GM19240 (cell line): Measurements from ENCODE around the gene PKIB.
"Not testable (repeated sequence)": the region's sequence is repeated elsewhere in the genome, so short reads cannot be mapped to it uniquely, and the experiment has no call there.

Source experiments
- DNase-seq: peaks from one replicate; pipeline ENCODE4 v3.0.0; 2011; ENCODE audit warnings: low spot score; ENCODE audit not compliant: insufficient read length

PKIB gene

GRCh38 chr6:122609881-122610689, at the start of gene PKIB:
Gene PKIB, plus strand, starts transcription at chr6:122610405. Its CDS starts 107,390 bp downstream, at chr6:122717795.
- peak; percentile 23 for DNase-seq

GRCh38 chr6:122563364-122564052, 46.7 kb upstream of the PKIB start:
- no peak for DNase-seq

- DNase-seq, result no peak
Observed at GRCh38 chr6:122564230-122564629, 46.0 kb upstream of the PKIB start.

GRCh38 chr6:122565708-122566107, 44.5 kb upstream of the PKIB start:
- no peak for DNase-seq

GRCh38 chr6:122567034-122567433, 43.2 kb upstream of the PKIB start:
- no peak for DNase-seq

GRCh38 chr6:122568350-122568749, 41.9 kb upstream of the PKIB start:
- no peak for DNase-seq

GRCh38 chr6:122568797-122569221, 41.4 kb upstream of the PKIB start:
- DNase-seq, result no peak

- no peak for DNase-seq
Observed at GRCh38 chr6:122569230-122569771, 40.9 kb upstream of the PKIB start.

GRCh38 chr6:122571888-122572287, 38.3 kb upstream of the PKIB start:
- no peak for DNase-seq

- no peak for DNase-seq
Observed at GRCh38 chr6:122576888-122577287, 33.3 kb upstream of the PKIB start.

GRCh38 chr6:122578961-122579360, 31.2 kb upstream of the PKIB start:
- DNase-seq, result no peak

- no peak for DNase-seq
Observed at GRCh38 chr6:122580737-122581136, 29.5 kb upstream of the PKIB start.

- DNase-seq, result no peak
Observed at GRCh38 chr6:122589115-122589514, 21.1 kb upstream of the PKIB start.

- DNase-seq, result not testable (repeated sequence)
Observed at GRCh38 chr6:122598295-122598694, 11.9 kb upstream of the PKIB start.

- DNase-seq, result no peak
Observed at GRCh38 chr6:122604676-122605075, 5.5 kb upstream of the PKIB start.

- no peak for DNase-seq
Observed at GRCh38 chr6:122610690-122611455, 668 bp downstream of the PKIB start.

- DNase-seq, result no peak
Observed at GRCh38 chr6:122612838-122613237, 2.6 kb downstream of the PKIB start.

- no peak for DNase-seq
Observed at GRCh38 chr6:122614303-122614702, 4.1 kb downstream of the PKIB start.

GRCh38 chr6:122615409-122615808, 5.2 kb downstream of the PKIB start:
- no peak for DNase-seq

GRCh38 chr6:122616877-122617276, 6.7 kb downstream of the PKIB start:
- no peak for DNase-seq

GRCh38 chr6:122619309-122619708, 9.1 kb downstream of the PKIB start:
- DNase-seq, result no peak

GRCh38 chr6:122620428-122620827, 10.2 kb downstream of the PKIB start:
- no peak for DNase-seq
